HepG2 (cell line): ENCODE data around the gene TOR4A. TPM values are rescaled to one million over a fixed set of nuclear protein-coding genes. Genes with fewer than 3 reads are reported as not detected.

Experiments
- ARID3A ChIP-seq: IDR thresholded peaks from 2 replicates; pipeline ENCODE4 v1.6.1; 2012; ENCODE audit warnings: low read depth, low read length, improper control_type of control experiment
- KDM6A ChIP-seq: IDR thresholded peaks from 2 replicates; pipeline ENCODE4 v1.6.1; 2016; ENCODE audit warnings: low read depth
- KLF15 ChIP-seq: sonication (generic); formaldehyde crosslinking; IDR thresholded peaks from 2 replicates; pipeline ENCODE4 v1.8.1; 2023; ENCODE audit warnings: borderline replicate concordance, mild to moderate bottlenecking, inconsistent platforms, missing genetic modification reagents, mixed read lengths
- MATR3 ChIP-seq: sonication (generic); formaldehyde crosslinking; IDR thresholded peaks from 2 replicates; pipeline ENCODE4 v1.4.0; 2020; ENCODE audit warnings: missing genetic modification reagents
- NR2F6 ChIP-seq, 2 experiments: IDR thresholded peaks; 2 replicates each; pipeline ENCODE4 v1.6.1; 2016; ENCODE audit warnings: antibody characterized with exemption in 1 of 2, mild to moderate bottlenecking in 1 of 2
- RFX3 ChIP-seq: IDR thresholded peaks from 2 replicates; pipeline ENCODE4 v1.6.1; 2016; ENCODE audit warnings: missing biosample characterization, missing genetic modification reagents
- SNAI1 ChIP-seq: sonication (generic); formaldehyde crosslinking; IDR thresholded peaks from 2 replicates; pipeline ENCODE4 v1.5.0; 2020; ENCODE audit warnings: mild to moderate bottlenecking, missing genetic modification reagents, borderline replicate concordance
- SNAPC2 ChIP-seq: sonication (generic); formaldehyde crosslinking; IDR thresholded peaks from 2 replicates; pipeline ENCODE4 v1.8.1; 2022; ENCODE audit warnings: mild to moderate bottlenecking, missing genetic modification reagents
- SP4 ChIP-seq: sonication (generic); formaldehyde crosslinking; IDR thresholded peaks from 2 replicates; pipeline ENCODE4 v1.8.1; 2023; ENCODE audit warnings: mild to moderate bottlenecking, missing genetic modification reagents
- THRA ChIP-seq: sonication (generic); formaldehyde crosslinking; IDR thresholded peaks from 2 replicates; pipeline ENCODE4 v1.4.0; 2020; ENCODE audit warnings: missing genetic modification reagents, borderline replicate concordance
- ZNF543 ChIP-seq: sonication (generic); formaldehyde crosslinking; IDR thresholded peaks from 2 replicates; pipeline ENCODE4 v1.4.0; 2020; ENCODE audit warnings: mild to moderate bottlenecking, missing genetic modification reagents
- ZNF609 ChIP-seq: sonication (generic); formaldehyde crosslinking; IDR thresholded peaks from 2 replicates; pipeline ENCODE4 v1.4.0; 2020; ENCODE audit warnings: mild to moderate bottlenecking, missing genetic modification reagents, borderline replicate concordance
- ZNF746 ChIP-seq: sonication (generic); formaldehyde crosslinking; IDR thresholded peaks from 2 replicates; pipeline ENCODE4 v1.8.0; 2022; ENCODE audit warnings: mild to moderate bottlenecking, missing genetic modification reagents
- ZNF879 ChIP-seq: sonication (generic); formaldehyde crosslinking; IDR thresholded peaks from 2 replicates; pipeline ENCODE4 v1.8.1; 2023; ENCODE audit warnings: missing genetic modification reagents
- ZZZ3 ChIP-seq: sonication (generic); formaldehyde crosslinking; IDR thresholded peaks from 2 replicates; pipeline ENCODE4 v1.4.0; 2020; ENCODE audit warnings: missing genetic modification reagents, mild to moderate bottlenecking, borderline replicate concordance
- polyA plus RNA-seq, 8 experiments: library from polyadenylated mRNA; depleted of rRNA in 3 of 8; stranded (reverse) in 7 of 8; unstranded in 1 of 8; fragments of >200 nt; fragmentation: Illumina TruSeq in 4 of 8; extraction: Trizol in 4 of 8; gene quantifications; 2 replicates each; pipeline versions ENCODE4 v1.2.1 to v1.2.3, GENCODE V29; 2011 to 2016; ENCODE audit warnings: low read depth in 4 of 8, missing spikeins in 1 of 8, mixed read lengths in 1 of 8; ENCODE audit not compliant: insufficient read depth in 1 of 8
- total RNA-seq, 5 experiments: library from RNA; depleted of rRNA; stranded (reverse); fragments of >200 nt; fragmentation: Illumina TruSeq; extraction: Trizol; gene quantifications; 2 replicates each; pipeline ENCODE4 v1.2.3, GENCODE V29; 2016; ENCODE audit warnings: low read depth in 1 of 5
- TF ChIP-seq, protein P1 (sequence below): IDR thresholded peaks from 2 replicates; pipeline ENCODE4 v1.6.1; 2016; ENCODE audit warnings: mild to moderate bottlenecking, missing biosample characterization, missing genetic modification reagents
- TF ChIP-seq, protein P2 (sequence below): IDR thresholded peaks from 2 replicates; pipeline ENCODE4 v1.6.1; 2016; ENCODE audit warnings: low read depth

Gene TOR4A
- total and polyA plus RNA-seq, 2 of the 13 experiments (the other 11 are each of a cell fraction or from before 2014, with no cell fraction given), result 11.1 to 14.2 TPM

DNA sequence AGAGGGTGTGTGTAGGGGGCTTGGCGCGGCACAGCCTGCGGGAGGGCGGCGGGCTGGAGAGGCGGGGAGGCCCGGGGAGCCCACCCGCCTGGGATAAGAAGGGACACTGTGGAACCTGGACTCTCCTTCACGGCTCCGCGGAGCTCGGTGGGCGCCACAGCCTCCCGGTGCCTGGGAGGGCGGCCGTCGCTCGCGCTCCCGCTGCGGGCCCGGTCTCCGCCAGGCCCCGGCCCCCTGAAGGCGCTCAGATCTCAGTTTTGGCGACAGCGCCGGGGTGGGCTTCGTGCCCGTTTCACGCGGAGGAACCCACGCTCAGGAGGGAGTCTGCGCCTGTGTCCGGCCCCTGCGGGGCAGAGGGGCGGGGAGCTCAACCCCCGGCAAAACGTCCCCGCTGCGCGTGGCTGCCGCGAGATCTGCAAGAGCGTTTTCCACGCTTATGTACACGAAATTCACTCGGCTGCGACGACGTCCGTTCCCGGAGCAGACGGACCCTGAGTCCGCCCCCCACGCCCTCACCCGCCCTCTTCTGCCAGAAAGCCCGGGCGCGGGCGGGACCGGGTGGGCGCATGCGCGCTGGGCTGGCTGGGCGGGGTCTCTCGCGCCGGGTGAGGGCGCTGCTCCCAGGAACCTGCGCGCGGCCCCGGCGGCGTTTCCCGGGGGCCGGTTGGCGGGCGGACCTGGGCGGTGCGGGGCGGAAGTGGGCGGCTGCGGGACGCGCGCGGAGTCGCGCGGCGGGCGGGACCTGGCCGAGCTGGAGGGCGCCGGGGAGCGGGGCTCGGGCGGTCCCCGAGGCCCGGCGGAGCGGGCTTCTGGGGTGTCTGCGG, 22.7 kb upstream of the TOR4A start, which contains the start of gene NELFB (continued):
- no peak for TF ChIP-seq KLF15 (CRISPR knock-in tag)
- TF ChIP-seq RFX3 (CRISPR knock-in tag), result no peak
- TF ChIP-seq SP4, result peak; percentile 96
- TF ChIP-seq SNAI1, result no peak
- TF ChIP-seq ARID3A, result no peak
- TF ChIP-seq ZNF543 (CRISPR knock-in tag), result no peak
- TF ChIP-seq NR2F6 (IDR thresholded peaks at IDR 0.05), result no peak
- TF ChIP-seq NR2F6 (CRISPR knock-in tag; IDR thresholded peaks at IDR 0.05), result peak; percentile 57; the same call in 1 of the 2 replicates
- TF ChIP-seq ZNF609, result no peak
- TF ChIP-seq, protein P1, sequence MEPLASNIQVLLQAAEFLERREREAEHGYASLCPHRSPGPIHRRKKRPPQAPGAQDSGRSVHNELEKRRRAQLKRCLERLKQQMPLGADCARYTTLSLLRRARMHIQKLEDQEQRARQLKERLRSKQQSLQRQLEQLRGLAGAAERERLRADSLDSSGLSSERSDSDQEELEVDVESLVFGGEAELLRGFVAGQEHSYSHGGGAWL (CRISPR knock-in tag), result peak; percentile 33; the same call in 1 of the 2 replicates
- TF ChIP-seq THRA (CRISPR knock-in tag), result 0 out of 2 replicates have a peak, but pooled peaks have one; percentile 4
- TF ChIP-seq SNAPC2, result 0 out of 2 replicates have a peak, but pooled peaks have one; percentile 21
- no peak for TF ChIP-seq ZZZ3
- TF ChIP-seq KDM6A (CRISPR knock-in tag), result 0 out of 2 replicates have a peak, but pooled peaks have one; percentile 21
- no peak for TF ChIP-seq ZNF879 (CRISPR knock-in tag)
- TF ChIP-seq, protein P2, sequence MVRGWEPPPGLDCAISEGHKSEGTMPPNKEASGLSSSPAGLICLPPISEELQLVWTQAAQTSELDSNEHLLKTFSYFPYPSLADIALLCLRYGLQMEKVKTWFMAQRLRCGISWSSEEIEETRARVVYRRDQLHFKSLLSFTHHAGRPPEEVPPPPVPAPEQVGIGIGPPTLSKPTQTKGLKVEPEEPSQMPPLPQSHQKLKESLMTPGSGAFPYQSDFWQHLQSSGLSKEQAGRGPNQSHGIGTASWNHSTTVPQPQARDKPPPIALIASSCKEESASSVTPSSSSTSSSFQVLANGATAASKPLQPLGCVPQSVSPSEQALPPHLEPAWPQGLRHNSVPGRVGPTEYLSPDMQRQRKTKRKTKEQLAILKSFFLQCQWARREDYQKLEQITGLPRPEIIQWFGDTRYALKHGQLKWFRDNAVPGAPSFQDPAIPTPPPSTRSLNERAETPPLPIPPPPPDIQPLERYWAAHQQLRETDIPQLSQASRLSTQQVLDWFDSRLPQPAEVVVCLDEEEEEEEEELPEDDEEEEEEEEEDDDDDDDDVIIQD (CRISPR knock-in tag), result no peak
- TF ChIP-seq MATR3 (CRISPR knock-in tag), result no peak
- peak; percentile 79 for TF ChIP-seq ZNF746 (CRISPR knock-in tag)
